ENCODE measurements around the gene EMILIN2.
"Not testable (repeated sequence)": the region's sequence is repeated elsewhere in the genome, so short reads cannot be mapped to it uniquely, and the experiment has no call there.

EMILIN2 gene

DNA sequence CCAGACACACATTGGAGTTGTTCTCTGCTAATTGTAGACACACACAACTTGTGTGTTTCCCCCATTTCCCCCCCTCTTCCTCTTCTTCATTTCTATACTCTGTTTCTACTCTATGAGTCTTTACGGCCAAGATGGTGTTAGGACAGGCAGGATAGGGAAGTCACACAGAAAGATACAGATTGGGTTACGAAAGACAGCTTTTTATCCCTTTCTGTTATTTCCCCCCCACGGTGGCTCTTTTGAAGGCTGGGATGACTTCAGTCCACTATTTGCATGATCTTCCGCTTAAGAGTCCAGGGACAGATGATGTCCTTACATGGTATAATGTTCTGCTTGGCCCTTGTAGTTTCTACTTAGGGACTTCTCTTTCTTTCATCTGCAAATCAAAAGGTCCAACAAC is 1.6 kb upstream of the EMILIN2 start:
- no peak for DNase-seq (ENCODE audit: low read depth, low spot score)

DNA sequence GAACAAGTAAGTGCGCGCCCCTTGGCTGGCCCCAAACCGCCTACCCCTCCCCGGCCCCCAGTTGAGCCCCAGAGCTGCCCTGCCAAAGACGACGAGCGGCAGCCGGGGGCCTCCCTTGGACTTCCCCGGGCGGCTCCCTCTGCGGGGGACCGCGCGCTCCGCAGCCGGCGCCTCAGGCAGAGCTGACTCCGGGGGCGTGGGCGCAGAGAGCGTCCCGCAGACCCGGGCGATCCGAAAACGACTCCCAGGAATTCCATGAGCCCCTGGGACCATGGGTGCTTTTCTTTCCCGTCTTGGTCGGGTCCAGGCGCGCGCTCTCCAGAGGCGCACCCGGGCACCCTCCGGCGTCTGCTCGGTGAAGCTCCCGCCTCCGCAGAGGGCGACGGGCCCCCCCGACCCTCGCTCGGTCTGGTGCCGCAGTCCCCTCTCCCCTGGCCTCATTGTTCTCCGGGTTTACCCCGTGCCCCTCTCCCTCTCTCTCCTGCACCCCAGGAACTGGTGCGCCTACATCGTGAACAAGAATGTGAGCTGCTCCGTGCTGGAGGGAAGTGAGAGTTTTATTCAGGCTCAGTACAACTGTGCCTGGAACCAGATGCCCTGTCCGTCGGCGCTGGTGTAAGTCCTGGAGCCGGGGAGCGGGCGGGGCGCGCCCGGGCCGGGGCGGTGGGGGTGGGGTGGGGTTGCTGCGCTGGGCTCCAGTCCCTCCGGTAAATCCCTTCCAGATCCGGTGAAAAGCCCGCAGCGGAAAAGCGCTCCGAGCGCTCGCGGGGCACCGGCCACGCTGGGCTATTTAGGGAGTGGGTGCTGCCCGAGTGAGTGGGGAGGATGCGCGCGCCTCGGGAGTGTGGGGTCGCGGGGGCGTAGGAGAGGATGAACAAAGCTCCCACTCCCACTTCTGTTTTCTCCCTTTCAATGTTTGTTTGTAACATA is 776 bp downstream of the EMILIN2 start:
- no peak for DNase-seq (ENCODE audit: low read depth, low spot score)

DNA sequence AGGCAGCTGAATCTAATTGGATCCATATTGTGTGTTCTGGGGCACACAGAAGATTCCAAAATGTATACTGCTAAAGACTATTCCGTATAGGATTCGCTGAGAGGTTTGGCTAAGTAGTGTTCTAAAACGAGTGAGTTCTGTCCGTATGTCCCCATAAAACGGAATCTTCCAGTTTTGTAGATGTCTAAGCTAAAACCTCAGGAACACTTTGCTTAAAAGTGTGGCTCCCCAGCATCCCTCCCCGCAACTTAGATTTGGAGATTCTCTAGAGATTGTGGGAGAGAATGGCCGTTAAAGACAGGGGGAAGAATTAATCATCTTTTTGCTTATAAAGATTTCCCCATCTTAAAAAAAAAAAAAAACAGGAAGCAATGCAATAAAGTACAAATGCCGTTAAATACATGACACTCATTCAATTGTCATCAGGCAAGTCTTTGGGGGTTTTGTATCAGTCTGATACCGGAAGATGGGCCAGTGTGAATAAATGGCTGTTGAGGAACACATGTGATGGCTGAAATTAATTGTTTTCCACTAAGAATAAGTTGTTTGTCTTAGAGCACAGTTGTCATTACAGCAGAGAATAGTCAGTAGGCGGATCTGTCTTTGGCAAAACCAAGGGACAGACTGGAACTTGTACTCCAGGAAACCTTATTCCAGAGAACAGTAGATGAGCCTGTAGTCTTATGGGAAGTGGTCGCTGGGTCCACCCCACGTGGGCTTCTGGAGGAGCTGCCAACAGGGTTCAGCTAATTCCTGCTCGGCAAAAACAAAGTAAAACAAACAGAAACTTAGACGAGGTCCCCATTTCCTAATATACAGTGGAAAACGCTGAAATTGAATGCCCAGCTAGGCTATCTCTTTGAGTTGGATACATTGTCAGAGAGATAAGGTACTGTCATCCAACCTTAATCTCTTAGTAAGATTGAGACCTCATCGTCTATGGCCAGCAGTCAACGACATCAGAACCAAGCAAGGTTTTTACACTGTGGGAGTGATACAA is 1.7 kb downstream of the EMILIN2 start:
- DNase-seq (ENCODE audit: low read depth, low spot score) = no peak

GRCh38 chr18:2850816-2851215 is 4.0 kb downstream of the EMILIN2 start:
- DNase-seq (ENCODE audit: low read depth, low spot score) = no peak

- DNase-seq (ENCODE audit: low read depth, low spot score) = no peak
Observed at GRCh38 chr18:2851771-2852170, 5.0 kb downstream of the EMILIN2 start.

DNA sequence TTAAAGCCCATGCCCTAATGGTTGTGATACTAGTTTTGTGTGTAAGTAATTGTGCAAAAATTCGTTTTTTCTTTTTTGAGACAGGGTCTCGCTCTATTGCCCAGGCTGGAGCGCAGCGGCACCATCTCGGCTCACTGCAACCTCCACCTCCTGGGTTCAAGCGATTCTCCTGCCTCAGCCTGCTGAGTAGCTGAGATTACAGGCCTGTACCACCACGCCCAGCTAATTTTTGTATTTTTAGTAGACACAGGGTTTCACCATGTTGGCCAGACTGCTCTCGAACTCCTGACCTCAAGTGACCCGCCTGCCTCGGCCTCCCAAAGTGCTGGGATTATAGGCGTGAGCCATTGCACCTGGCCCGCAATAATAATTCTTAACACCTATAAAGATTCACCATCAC is 5.7 kb downstream of the EMILIN2 start:
- not testable (repeated sequence) for DNase-seq (ENCODE audit: low read depth, low spot score)

GRCh38 chr18:2853173-2853925 is 6.5 kb downstream of the EMILIN2 start:
- DNase-seq (ENCODE audit: low read depth, low spot score) = no peak

- no peak for DNase-seq (ENCODE audit: low read depth, low spot score)
Observed at GRCh38 chr18:2853926-2854664, 7.3 kb downstream of the EMILIN2 start.

GRCh38 chr18:2854875-2855274 is 8.1 kb downstream of the EMILIN2 start:
- no peak for DNase-seq (ENCODE audit: low read depth, low spot score)

DNA sequence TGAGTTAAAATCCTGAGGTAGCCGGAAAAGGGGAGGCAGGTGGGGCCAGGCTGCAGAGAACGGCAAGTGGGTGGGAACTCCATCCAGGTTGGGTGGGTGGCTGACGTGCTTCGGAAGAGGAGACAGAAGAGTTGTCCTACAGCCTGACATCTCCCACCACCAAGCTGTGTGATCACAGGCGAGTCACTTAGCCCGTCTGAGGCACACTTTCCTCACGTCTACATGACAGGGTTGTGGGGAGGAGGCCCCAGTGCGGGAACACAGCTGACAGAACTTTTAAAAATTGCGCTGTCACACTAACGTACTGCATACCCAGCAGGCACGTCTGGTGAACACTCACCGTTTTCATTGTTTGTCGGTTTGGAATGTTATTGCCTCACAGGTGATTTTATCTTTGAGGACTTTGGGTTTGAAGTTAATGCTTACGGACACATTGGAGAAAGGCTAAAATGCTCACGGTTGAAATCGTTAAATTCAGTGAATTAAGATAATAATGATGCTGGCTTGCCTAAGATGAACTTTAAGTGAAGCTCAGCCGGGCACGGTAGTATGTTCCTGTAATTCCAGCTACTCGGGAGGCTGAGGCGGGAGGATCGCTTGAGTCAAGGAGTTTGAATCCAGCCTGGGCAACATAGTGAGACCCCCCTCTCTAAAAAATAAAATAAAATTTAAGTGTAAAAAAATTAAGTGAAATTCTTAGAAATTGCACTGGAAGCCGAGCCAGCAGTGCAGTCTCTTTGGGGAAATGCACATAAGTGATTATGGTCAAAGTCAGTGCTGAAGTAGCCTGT is 8.9 kb downstream of the EMILIN2 start:
- DNase-seq (ENCODE audit: low read depth, low spot score) = no peak

DNA sequence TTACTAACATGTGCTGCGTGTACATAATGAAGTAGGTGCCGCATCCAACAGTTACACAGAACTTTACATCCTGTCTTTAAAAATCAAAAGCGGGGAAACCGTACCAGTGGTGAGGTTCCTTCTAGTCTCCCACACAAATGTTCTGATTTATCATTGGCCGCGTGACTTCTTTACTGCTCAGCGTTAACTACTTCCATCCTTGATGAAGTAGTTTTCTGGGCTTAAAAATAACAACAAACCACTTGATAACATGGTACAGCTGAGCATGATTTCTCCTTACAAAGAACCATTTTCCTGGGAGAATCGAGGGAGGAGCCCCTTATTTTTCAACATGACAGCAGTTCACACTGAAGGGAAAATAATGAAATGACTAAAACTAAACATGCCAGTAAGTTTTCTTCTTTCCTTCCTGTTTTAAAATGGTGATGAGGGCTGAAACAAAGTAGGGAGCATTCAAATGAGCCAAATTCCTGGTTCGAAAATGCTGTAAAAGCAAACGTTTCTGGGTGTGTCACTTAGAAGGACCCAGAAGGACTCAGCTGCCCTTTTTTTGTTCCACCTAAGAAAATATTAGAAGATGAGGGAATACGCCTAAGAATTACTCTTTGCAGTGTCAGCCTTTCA is 9.9 kb downstream of the EMILIN2 start:
- DNase-seq (ENCODE audit: low read depth, low spot score) = no peak

DNA sequence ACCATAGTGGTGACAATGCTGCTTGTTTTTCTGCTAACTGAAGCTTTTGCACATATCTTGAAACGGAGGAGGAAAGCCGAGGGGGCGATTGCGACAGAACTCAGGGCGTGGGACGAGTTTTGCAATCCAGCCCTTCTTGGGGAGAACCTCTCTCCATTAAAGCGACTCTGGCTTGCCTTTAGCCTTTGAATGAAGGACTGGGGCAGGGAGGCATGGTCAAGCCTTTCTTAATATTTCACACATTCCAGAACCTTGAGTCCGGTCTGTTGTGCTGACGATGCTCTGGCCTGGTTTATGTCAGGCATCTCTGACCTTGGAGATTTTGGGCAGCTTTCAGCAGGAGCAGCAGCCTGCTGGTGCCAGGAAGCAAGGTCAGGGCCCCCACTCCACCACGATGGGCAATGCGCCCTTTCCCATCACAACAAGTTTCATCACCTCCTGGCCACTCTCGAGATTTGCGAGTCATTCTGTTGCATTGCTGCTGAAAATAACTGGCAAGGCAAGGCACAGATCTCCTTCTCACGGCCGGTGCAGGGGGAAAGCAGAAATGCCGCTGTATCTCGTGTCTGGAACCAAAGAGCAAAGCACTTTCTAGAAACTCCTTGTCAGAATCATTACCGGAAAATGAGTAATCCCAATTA is 10.8 kb downstream of the EMILIN2 start:
- DNase-seq (ENCODE audit: low read depth, low spot score) = no peak

GRCh38 chr18:2860397-2860796 is 13.6 kb downstream of the EMILIN2 start:
- DNase-seq (ENCODE audit: low read depth, low spot score) = not testable (repeated sequence)

- DNase-seq (ENCODE audit: low read depth, low spot score) = not testable (repeated sequence)
Observed at GRCh38 chr18:2863997-2864396, 17.2 kb downstream of the EMILIN2 start.

GRCh38 chr18:2866465-2866864 is 19.7 kb downstream of the EMILIN2 start:
- not testable (repeated sequence) for DNase-seq (ENCODE audit: low read depth, low spot score)

- no peak for DNase-seq (ENCODE audit: low read depth, low spot score)
Observed at GRCh38 chr18:2869207-2869606, 22.4 kb downstream of the EMILIN2 start.

DNA sequence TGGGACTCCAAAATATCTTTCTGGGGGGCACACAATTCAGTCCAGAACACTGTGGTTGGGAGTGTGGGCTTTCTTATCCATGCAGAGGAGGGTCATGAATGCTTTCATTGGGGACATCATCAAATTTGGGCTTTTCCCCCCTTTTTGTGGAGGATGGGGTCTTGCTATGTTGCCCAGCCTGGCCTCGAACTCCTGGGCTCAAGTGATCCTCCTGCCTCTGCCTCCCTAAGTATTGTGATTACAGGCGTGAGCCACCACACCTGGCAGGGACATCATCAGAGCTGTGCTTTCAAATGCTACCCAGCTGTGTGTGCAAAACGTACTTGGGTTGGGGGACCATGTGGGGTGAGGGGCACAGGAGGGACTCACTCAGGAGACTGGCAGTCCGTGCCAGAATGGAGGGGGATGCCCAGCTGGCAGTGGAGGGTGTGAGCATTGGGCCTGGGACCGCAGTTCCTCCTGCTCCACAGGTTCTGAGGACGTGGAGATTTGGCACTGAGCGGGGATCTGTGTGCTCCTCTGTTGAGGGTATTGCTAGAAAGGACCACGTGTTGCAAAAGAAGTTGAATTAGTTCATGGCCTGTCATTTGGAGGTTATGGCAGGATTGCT is 24.4 kb downstream of the EMILIN2 start:
- DNase-seq (ENCODE audit: low read depth, low spot score) = no peak

GRCh38 chr18:2872095-2872494 is 25.3 kb downstream of the EMILIN2 start:
- no peak for DNase-seq (ENCODE audit: low read depth, low spot score)

- no peak for DNase-seq (ENCODE audit: low read depth, low spot score)
Observed at GRCh38 chr18:2874765-2875164, 28.0 kb downstream of the EMILIN2 start.
